K562 (cell line): ENCODE data around the gene SPAG17. TPM values are rescaled to one million over a fixed set of nuclear protein-coding genes. Genes with fewer than 3 reads are reported as not detected.

Experiments
- ASH1L ChIP-seq: fragments of 450-650 bp; IDR thresholded peaks from 2 replicates; pipeline ENCODE4 v1.6.1; 2018; ENCODE audit warnings: borderline replicate concordance, mild to moderate bottlenecking, low read depth; ENCODE audit not compliant: partially characterized antibody
- CBX5 ChIP-seq: IDR thresholded peaks from 2 replicates; pipeline ENCODE4 v1.6.1; 2014; ENCODE audit warnings: low read depth, borderline replicate concordance
- COPS2 ChIP-seq: fragments of 450-650 bp; conservative IDR thresholded peaks from 2 replicates; pipeline ENCODE4 v1.6.1; 2016; ENCODE audit warnings: mild to moderate bottlenecking, moderate library complexity
- CREBBP ChIP-seq: IDR thresholded peaks from one replicate; pipeline ENCODE4 v1.6.1; 2012; ENCODE audit warnings: low read depth, mild to moderate bottlenecking, control low read depth, inconsistent platforms, low read length
- E2F5 ChIP-seq: sonication (generic); formaldehyde crosslinking; IDR thresholded peaks from 2 replicates; pipeline ENCODE4 v1.8.0; 2022; ENCODE audit warnings: mild to moderate bottlenecking, missing genetic modification reagents
- ELK1 ChIP-seq: sonication (generic); formaldehyde crosslinking; IDR thresholded peaks from 2 replicates; pipeline ENCODE4 v1.8.1; 2022; ENCODE audit warnings: missing genetic modification reagents
- GMEB1 ChIP-seq: fragments of 250-450 bp; sonication (Bioruptor Pico); IDR thresholded peaks from 2 replicates; pipeline ENCODE4 v1.4.0; 2020; ENCODE audit warnings: mild to moderate bottlenecking
- MEF2A ChIP-seq: IDR thresholded peaks from 2 replicates; pipeline ENCODE4 v1.6.1; 2011; ENCODE audit warnings: low read depth, mild to moderate bottlenecking, low read length, moderate library complexity; ENCODE audit not compliant: control insufficient read depth
- PHF20 ChIP-seq: fragments of 450-650 bp; IDR thresholded peaks from 2 replicates; pipeline ENCODE4 v1.6.1; 2018; ENCODE audit not compliant: partially characterized antibody
- STAT6 ChIP-seq: sonication (generic); formaldehyde crosslinking; IDR thresholded peaks from 2 replicates; pipeline ENCODE4 v1.8.1; 2023; ENCODE audit warnings: mild to moderate bottlenecking, missing genetic modification reagents
- TCF15 ChIP-seq: fragments of 250-450 bp; sonication (Bioruptor Pico); IDR thresholded peaks from 2 replicates; pipeline ENCODE4 v1.8.0; 2022; ENCODE audit warnings: moderate library complexity, mild to moderate bottlenecking, inconsistent platforms
- TEAD1 ChIP-seq, 2 experiments: fragments of 450-650 bp in 1 of 2; sonication (generic) in 1 of 2; formaldehyde crosslinking; IDR thresholded peaks; 2 replicates each; pipeline versions ENCODE4 v1.4.0 to v1.8.0; 2020 to 2022; ENCODE audit warnings: mild to moderate bottlenecking in 2 of 2, missing genetic modification reagents in 1 of 2
- TRIM28 ChIP-seq: fragments of 450-650 bp; IDR thresholded peaks from 2 replicates; pipeline ENCODE4 v1.6.1; 2017
- ZC3H11A ChIP-seq: IDR thresholded peaks from 2 replicates; pipeline ENCODE4 v1.6.1; 2012; ENCODE audit warnings: low read depth, low read length, improper control_type of control experiment
- ZNF445 ChIP-seq: fragments of 250-450 bp; sonication (Bioruptor Pico); IDR thresholded peaks from 2 replicates; pipeline ENCODE4 v1.4.0; 2020; ENCODE audit warnings: low read depth, mild to moderate bottlenecking, moderate library complexity
- ZNF592 ChIP-seq: fragments of 450-650 bp; IDR thresholded peaks from 2 replicates; pipeline ENCODE4 v1.6.1; 2017; ENCODE audit warnings: antibody characterized with exemption, mild to moderate bottlenecking
- polyA plus RNA-seq, 8 experiments: library from polyadenylated mRNA; depleted of rRNA in 4 of 8; stranded (reverse) in 5 of 8; unstranded in 3 of 8; fragments of >200 nt; fragmentation: Nextera tagmentation in 2 of 8; fragmentation: Illumina TruSeq in 1 of 8; extraction: Ambion mirVana in 2 of 8; extraction: Trizol in 1 of 8; gene quantifications; 2 replicates each; pipeline versions ENCODE4 v1.2.1 to v1.2.3, GENCODE V29; 2011 to 2014; ENCODE audit warnings: inconsistent platforms in 1 of 8, missing spikeins in 1 of 8
- total RNA-seq, 7 experiments: library from RNA; depleted of rRNA in 6 of 7; stranded (reverse); fragments of >200 nt in 6 of 7; fragmentation: Illumina TruSeq in 2 of 7; extraction: Trizol in 2 of 7; gene quantifications; 2 replicates each; pipeline versions ENCODE4 v1.2.1 to v1.2.3, GENCODE V29; 2011 to 2021; ENCODE audit warnings: low replicate concordance in 1 of 7

Gene SPAG17
- total and polyA plus RNA-seq, 9 of the 15 experiments (the other 6 are each of a cell fraction or from before 2014, with no cell fraction given): 0.07 to 2.1 (median 1.5) TPM

- TF ChIP-seq GMEB1 (CRISPR knock-in tag) (no peak), MEF2A (no peak), CBX5 (no peak), TEAD1 (CRISPR knock-in tag; IDR thresholded peaks at IDR 0.05) (no peak), CREBBP (no peak), TCF15 (CRISPR knock-in tag) (no peak), COPS2 (no peak), STAT6 (CRISPR knock-in tag) (peak; percentile 29), E2F5 (CRISPR knock-in tag) (no peak), ELK1 (no peak), ZNF445 (CRISPR knock-in tag) (no peak), ZNF592 (no peak), PHF20 (peak; percentile 70), ASH1L (peak; percentile 44), TRIM28 (no peak), ZC3H11A (no peak)
Observed at GRCh38 chr1:117929343-117930172, 255.5 kb downstream of the SPAG17 start, which contains the start of the genes GDAP2 and WDR3 (continued).
